Hair follicle dermal papilla cell (primary cell): Measurements from ENCODE around the gene ODF4. TPM values are rescaled to one million over a fixed set of nuclear protein-coding genes. Genes with fewer than 3 reads are reported as not detected.

Experiments
- small RNA-seq: library from RNA; depleted of rRNA; stranded (forward); fragments of <200 nt; gene quantifications from one replicate; pipeline ENCODE3, GENCODE V24; 2012
- total RNA-seq: library from RNA; depleted of rRNA; stranded (reverse); fragments of >200 nt; gene quantifications from 2 replicates; pipeline ENCODE4 v1.2.3, GENCODE V29; 2012

The ODF4 gene
- total RNA-seq, result not detected in 2 replicates

GRCh38 chr17:8339540-8339939 lies at the start of gene ODF4:
Gene ODF4, plus strand, starts transcription at chr17:8339840. Its CDS starts 212 bp downstream, at chr17:8340052.

GRCh38 chr17:8376271-8377067 lies 36.8 kb downstream of the ODF4 start, which contains the start of gene KRABD2:
Gene KRABD2, minus strand, starts transcription at chr17:8376704.

GRCh38 chr17:8383143-8383822 lies 43.6 kb downstream of the ODF4 start, which contains the start of gene RPL26:
Gene RPL26, minus strand, starts transcription at chr17:8383193. Its CDS starts 883 bp downstream, at chr17:8382310.

Small RNA genes within 50 kb of the gene (small RNA-seq; reads per million reads assigned to genes)
- not detected for gene RF00265

Other genes starting within 250 kb of the ODF4 start
- gene ALOXE3, start 221.3 kb upstream of the ODF4 start, total RNA-seq, result under 0.01 TPM in 1 of 2 replicates, not detected in the other
- 0.16 and 0.73 TPM in 2 replicates for gene HES7, start 215.7 kb upstream of the ODF4 start, total RNA-seq
- gene PER1, start 187.4 kb upstream of the ODF4 start, total RNA-seq, result 12.3 and 17.2 TPM in 2 replicates
- 4.4 and 5.5 TPM in 2 replicates for gene VAMP2, start 176.9 kb upstream of the ODF4 start, total RNA-seq
- 11.0 and 14.8 TPM in 2 replicates for gene TMEM107, start 163.5 kb upstream of the ODF4 start, total RNA-seq
- 5.8 and 7.8 TPM in 2 replicates for gene BORCS6, start 149.7 kb upstream of the ODF4 start, total RNA-seq
- gene AURKB, start 129.3 kb upstream of the ODF4 start, total RNA-seq, result 2.1 and 6.1 TPM in 2 replicates
- 6.6 and 8.8 TPM in 2 replicates for gene CTC1, start 91.8 kb upstream of the ODF4 start, total RNA-seq
- 13.6 and 22.6 TPM in 2 replicates for gene PFAS, start 90.6 kb upstream of the ODF4 start, total RNA-seq
- 11.5 and 15.5 TPM in 2 replicates for gene RANGRF, start 51.2 kb upstream of the ODF4 start, total RNA-seq
- 0.81 and 1.2 TPM in 2 replicates for gene SLC25A35, start 44.4 kb upstream of the ODF4 start, total RNA-seq
- not detected in 2 replicates for gene ARHGEF15, start 29.6 kb upstream of the ODF4 start, total RNA-seq
- 1,352 and 1,970 TPM in 2 replicates for gene RPL26, start 43.4 kb downstream of the ODF4 start, total RNA-seq
- not detected in 2 replicates for gene RNF222, start 58.0 kb downstream of the ODF4 start, total RNA-seq
- 115 and 118 TPM in 2 replicates for gene NDEL1, start 96.0 kb downstream of the ODF4 start, total RNA-seq